GM12873 (cell line): ENCODE data around the gene RXFP1.

Source experiments
- CTCF ChIP-seq: IDR thresholded peaks from 2 replicates; pipeline ENCODE4 v1.5.1; 2012; ENCODE audit warnings: low read depth, mild to moderate bottlenecking, moderate library complexity, low read length, control low read depth; ENCODE audit not compliant: insufficient read depth; ENCODE audit errors: missing control alignments

The RXFP1 gene

DNA sequence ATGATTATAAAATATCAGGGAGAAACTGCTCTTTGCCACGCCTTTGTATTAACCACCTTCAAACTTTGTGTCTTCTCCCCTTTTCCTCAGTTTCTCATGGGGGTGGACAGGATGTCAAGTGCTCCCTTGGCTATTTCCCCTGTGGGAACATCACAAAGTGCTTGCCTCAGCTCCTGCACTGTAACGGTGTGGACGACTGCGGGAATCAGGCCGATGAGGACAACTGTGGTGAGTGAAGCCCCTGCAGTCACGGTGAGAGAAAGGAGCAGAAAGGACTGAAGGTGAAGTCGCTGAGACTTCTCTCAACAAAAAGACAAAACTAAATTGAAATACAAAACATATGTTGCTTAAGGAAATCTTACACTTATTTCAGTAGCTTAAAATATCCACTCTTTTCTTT, 50.9 kb downstream of the RXFP1 start:
- no peak for TF ChIP-seq CTCF

- peak; percentile 4 for TF ChIP-seq CTCF
Measured at GRCh38 chr4:158578476-158578875, 56.8 kb downstream of the RXFP1 start.

DNA sequence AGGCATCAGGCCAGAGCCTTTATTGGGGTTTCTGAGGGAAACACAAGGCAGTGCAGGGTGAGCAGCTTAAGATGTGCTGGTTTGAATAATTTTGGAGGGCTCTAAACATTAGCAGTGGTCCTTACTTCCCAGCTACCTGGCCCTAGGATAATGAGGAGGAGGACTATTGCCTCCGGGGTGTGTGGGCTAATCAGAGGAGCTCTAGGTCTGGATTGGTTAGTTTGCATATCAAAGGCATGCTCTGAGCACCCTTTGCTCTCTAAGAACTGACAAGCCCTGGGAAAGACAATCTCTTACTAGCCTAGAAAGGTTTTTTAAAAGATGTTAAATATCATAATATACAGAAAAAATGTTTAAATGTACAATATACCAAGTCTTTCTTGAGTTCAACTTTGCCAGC, 58.4 kb downstream of the RXFP1 start:
- TF ChIP-seq CTCF: no peak

DNA sequence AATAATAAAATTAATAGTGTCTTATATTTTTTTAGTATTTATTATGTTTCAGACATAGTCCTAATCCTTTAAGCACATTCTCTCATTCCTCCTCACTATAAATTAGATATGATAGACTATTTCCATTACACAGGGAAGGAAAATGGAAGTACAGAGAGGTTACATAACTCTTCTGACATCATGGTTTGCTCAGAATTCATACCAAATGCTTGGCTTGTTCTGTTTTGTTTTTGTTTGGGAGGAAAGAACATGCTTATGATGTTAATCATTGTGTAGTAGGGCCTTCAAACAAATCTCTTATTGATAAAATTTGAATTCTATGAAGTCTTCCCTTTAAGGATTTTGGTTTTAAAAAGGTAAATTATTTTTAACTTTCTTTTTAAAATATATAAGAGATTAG, 59.5 kb downstream of the RXFP1 start:
- no peak for TF ChIP-seq CTCF

GRCh38 chr4:158586881-158587280, 65.2 kb downstream of the RXFP1 start:
- TF ChIP-seq CTCF: no peak

GRCh38 chr4:158588285-158588684, 66.6 kb downstream of the RXFP1 start:
- TF ChIP-seq CTCF: no peak

DNA sequence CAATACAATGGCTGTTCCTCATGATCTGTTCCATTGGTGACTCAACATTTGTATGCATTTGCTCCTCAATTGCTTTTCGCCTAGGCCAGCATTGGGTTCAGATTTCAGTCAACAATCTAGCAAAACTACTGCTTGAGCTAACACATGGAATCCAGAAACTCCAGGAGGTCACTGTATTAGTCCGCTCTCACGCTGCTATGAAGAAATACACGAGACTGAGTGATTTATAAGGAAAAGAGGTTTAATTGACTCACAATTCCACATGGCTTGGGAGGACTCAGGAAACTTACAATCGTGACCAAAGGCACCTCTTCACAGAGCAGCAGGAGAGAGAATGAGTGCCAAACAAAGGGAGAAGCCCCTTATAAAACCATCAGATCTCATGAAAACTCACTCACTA, 67.1 kb downstream of the RXFP1 start:
- TF ChIP-seq CTCF: no peak
